ENCODE results near the gene ITGAL.

Gene ITGAL

DNA sequence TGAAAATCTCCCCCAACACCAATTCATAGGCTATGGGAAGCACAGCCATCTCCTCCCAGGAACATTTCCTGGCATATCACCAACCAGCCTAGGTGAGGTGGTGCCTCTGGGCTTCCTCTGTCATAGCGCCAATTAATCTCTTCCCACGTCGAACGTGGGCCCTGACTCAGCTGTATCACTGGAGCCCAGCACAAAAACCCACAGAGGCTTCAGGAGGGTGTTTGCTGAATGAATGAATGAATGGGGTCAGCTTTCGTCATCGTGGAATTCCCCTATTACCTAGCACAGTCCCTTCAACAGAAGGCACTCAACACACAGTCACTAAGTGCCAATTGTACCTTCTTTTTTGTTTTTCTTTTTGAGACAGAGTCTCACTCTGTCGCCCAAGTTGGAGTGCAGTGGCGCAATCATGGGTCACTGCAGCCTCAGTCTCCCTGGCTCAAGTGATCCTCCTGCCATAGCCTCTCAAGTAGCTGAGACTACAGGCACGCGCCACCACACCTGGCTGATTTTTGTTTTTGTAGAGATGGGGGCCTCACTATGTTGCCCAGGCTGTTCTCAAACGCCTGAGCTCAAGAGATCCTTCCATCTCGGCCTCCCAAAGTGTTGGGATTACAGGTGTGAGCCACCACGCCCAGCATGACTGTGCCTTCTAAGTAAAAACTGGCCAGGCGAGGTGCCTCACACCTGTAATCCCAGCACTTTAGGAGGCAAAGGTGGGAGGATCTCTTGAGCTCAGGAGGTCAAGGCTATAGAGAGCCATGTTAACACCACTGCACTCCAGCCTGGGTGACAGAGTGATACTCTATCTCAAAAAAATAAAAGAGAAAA is 94.8 kb downstream of the ITGAL start:
- in situ Hi-C loops (cut with HindIII; ENCODE audit: low sequenced_read_pairs), result no loop called here

- in situ Hi-C loops (cut with HindIII; ENCODE audit: low sequenced_read_pairs), result no loop called here
These were observed 95.6 kb downstream of the ITGAL start for GRCh38 chr16:30567991-30568638.

DNA sequence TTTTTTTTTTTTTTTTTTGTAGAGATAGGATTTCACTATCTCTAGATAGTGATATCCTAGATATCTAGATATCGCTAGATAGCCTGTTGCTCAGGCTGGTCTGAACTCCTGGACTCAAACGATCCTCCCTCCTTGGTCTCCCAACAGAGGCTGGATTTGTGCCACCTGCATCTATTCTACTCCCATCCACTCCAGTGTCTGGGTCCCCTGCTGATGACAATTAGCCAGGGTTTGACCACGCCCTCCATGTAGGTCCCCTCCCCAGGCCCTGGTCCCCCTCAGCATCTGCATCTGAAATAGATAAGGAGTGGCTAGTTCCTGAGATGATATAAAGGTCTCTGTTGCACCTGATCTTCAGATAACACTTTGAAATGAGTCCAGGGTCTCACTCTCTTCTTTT is 96.7 kb downstream of the ITGAL start:
- in situ Hi-C loops (cut with HindIII; ENCODE audit: low sequenced_read_pairs), result no loop called here

- in situ Hi-C loops (cut with HindIII; ENCODE audit: low sequenced_read_pairs), result no loop called here
These were observed 97.4 kb downstream of the ITGAL start for GRCh38 chr16:30569746-30570635.

DNA sequence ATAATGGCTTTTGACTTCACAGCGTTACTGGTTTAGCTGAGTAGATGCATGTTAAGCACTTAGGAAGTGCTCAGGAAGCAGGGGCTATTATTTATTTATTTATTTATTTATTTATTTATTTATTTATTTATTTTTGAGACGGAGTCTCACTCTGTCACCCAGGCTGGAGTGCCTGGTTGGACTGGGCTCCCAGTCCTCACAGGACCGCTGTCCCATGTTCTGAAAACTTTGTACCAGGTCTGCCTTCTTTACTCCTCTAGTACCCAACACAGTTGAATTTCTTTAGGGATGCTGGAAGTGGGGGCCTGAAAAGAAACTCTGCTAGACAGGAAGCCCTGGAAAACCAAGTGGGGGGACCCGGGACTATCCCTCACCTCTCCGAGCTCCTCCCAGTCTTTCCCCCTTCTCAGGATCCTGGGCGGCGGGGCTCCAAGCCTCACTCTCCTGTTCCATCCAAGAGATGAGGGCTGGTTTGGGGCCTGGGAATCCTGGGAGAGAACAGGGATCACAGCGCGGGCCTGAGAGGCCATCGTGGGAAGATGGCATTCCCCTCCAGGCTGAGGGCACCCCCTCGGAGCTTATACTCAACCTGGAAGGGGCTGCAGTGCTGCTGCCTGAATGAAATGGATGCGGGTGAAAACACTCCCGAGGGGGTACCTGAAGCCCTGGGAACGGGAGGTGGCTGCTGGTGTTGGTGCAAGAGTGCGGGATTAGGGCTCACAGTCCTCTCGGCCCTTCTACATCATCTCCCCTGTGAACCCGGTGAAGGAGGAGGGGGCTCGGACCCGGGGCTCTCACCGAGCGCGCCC is 98.3 kb downstream of the ITGAL start:
- in situ Hi-C loops (cut with HindIII; ENCODE audit: low sequenced_read_pairs), result no loop called here

DNA sequence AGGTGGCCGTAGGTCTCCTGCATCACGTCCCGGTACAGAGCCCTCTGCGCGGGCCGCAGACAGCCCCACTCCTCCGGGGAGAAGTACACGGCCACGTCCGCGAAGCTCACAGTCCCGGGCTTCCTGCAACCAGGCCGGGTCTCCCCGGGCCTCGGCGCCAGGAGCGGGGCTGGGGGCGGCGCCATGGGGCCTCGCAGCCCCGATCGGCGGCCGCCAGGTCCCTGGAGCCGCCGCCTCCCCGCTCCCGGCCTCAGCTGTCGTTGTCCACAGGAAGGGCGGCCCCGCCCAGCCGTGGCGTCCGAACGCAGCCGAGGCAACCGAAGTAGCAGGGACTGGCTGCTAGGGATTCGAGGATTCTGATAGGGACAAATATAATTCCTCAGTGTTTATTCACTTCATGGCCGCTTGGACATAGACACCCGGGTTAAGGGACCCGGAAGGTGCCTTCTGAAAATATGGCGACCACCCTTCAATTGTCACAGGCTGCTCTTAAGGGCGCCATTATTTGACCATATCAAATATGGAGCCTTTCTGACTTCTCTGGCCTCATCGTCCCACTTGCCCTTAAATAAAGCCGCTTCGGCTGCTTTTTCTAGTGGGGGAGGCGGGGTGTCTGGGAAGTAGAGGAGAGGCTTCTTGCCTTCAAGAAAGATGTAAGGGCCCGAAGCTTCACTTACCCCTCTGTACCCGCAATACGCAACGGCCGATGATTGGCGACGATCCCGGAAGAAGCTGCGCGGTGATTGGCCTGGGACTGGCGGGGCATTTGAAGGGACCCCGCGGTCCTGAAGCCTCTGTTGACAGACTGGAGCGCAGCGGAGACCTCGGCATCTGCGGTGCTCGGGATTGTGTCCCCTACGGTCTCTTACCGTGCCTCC is 99.1 kb downstream of the ITGAL start, which contains the start of gene ZNF688:
Gene ZNF688 (minus strand): TSS at position 270 of the 878 bp plus-strand sequence. CDS start 85 bp downstream, at position 185.
- in situ Hi-C loops (cut with HindIII; ENCODE audit: low sequenced_read_pairs), result no loop called here

Measured in DLD1 (cell line).